HG03196 (cell line): Measurements from ENCODE around the gene C2orf81.
"Not testable (repeated sequence)": the region's sequence is repeated elsewhere in the genome, so short reads cannot be mapped to it uniquely, and the experiment has no call there.

Source experiments
- ATAC-seq: cut with Tn5 transposase; IDR thresholded peaks from one replicate; pipeline ENCODE4 v1.9.1; 2021; ENCODE audit not compliant: unreplicated experiment

C2orf81 gene

GRCh38 chr2:74442483-74443297 is 21.3 kb upstream of the C2orf81 start:
- ATAC-seq: not testable (repeated sequence)

GRCh38 chr2:74441690-74442482 is 20.5 kb upstream of the C2orf81 start, which contains the start of gene RTKN:
Gene RTKN, minus strand, starts transcription at chr2:74441937. Its CDS starts 121 bp downstream, at chr2:74441816.
- ATAC-seq: peak; percentile 31

GRCh38 chr2:74441170-74441689 is 19.8 kb upstream of the C2orf81 start:
- ATAC-seq: no peak

GRCh38 chr2:74440378-74441169 is 19.2 kb upstream of the C2orf81 start:
- peak; percentile 82 for ATAC-seq

- ATAC-seq: no peak
Observed at GRCh38 chr2:74439803-74440377, 18.5 kb upstream of the C2orf81 start.

GRCh38 chr2:74439373-74439772 is 18.0 kb upstream of the C2orf81 start:
- no peak for ATAC-seq

GRCh38 chr2:74438248-74438647 is 16.8 kb upstream of the C2orf81 start:
- ATAC-seq: no peak

GRCh38 chr2:74436848-74437695 is 15.7 kb upstream of the C2orf81 start:
- ATAC-seq: no peak

- ATAC-seq: no peak
Observed at GRCh38 chr2:74436111-74436805, 14.8 kb upstream of the C2orf81 start.

- ATAC-seq: no peak
Observed at GRCh38 chr2:74430502-74430901, 9.1 kb upstream of the C2orf81 start.

- no peak for ATAC-seq
Observed at GRCh38 chr2:74429487-74430451, 8.3 kb upstream of the C2orf81 start.

- ATAC-seq: no peak
Observed at GRCh38 chr2:74428675-74429074, 7.3 kb upstream of the C2orf81 start.

GRCh38 chr2:74427551-74427950 is 6.1 kb upstream of the C2orf81 start:
- no peak for ATAC-seq

- ATAC-seq: no peak
Observed at GRCh38 chr2:74426181-74426758, 4.9 kb upstream of the C2orf81 start.

GRCh38 chr2:74425523-74425922 is 4.1 kb upstream of the C2orf81 start:
- ATAC-seq: no peak

- ATAC-seq: no peak
Observed at GRCh38 chr2:74424995-74425406, 3.6 kb upstream of the C2orf81 start.

GRCh38 chr2:74424139-74424992 is 2.9 kb upstream of the C2orf81 start:
- ATAC-seq: no peak
